Heart right ventricle (tissue), 16 donors: ENCODE data around the gene LDHAL6B. TPM values are rescaled to one million over a fixed set of nuclear protein-coding genes. Genes with fewer than 3 reads are reported as not detected.

Experiments used
- ATAC-seq, 8 donors: fragments of 200-7000 bp; cut with Tn5 transposase; one replicate each; pipeline ENCODE4 v1.9.1; 2020; ENCODE audit warnings: mild to moderate bottlenecking in 8 of 8, moderate library complexity in 8 of 8, moderate number of reproducible peaks in 1 of 8
- DNase-seq, 2 donors: peaks; one replicate each; pipeline ENCODE4 v3.0.0-alpha.2; 2020
- H3K27ac ChIP-seq, 10 donors: fragments of 200-600 bp; sonication (generic) in 2 of 10; one replicate each; pipeline versions ENCODE4 v1.5.0 to v1.8.0; 2020 to 2022; ENCODE audit warnings: mild to moderate bottlenecking in 3 of 10
- H3K27me3 ChIP-seq, 7 donors: fragments of 200-600 bp; one replicate each; pipeline ENCODE4 v1.8.0; 2021 to 2022; ENCODE audit warnings: mild to moderate bottlenecking in 2 of 7
- H3K36me3 ChIP-seq, 9 donors: fragments of 200-600 bp; sonication (generic) in 1 of 9; one replicate each; pipeline versions ENCODE4 v1.5.0 to v1.8.0; 2020 to 2022; ENCODE audit warnings: mild to moderate bottlenecking in 2 of 9
- H3K4me1 ChIP-seq, 9 donors: fragments of 200-600 bp; sonication (generic) in 1 of 9; one replicate each; pipeline versions ENCODE4 v1.5.0 to v1.8.0; 2020 to 2022; ENCODE audit warnings: mild to moderate bottlenecking in 4 of 9
- H3K4me3 ChIP-seq, 10 donors: fragments of 200-600 bp; sonication (generic) in 2 of 10; one replicate each; pipeline versions ENCODE4 v1.5.0 to v1.8.0; 2020 to 2022; ENCODE audit warnings: mild to moderate bottlenecking in 7 of 10, moderate library complexity in 2 of 10
- H3K9me3 ChIP-seq, 11 donors: fragments of 200-600 bp in 10 of 11; sonication (generic) in 2 of 11; one replicate each; pipeline versions ENCODE4 v1.5.0 to v1.8.0; 2013 to 2022; ENCODE audit warnings: mild to moderate bottlenecking in 2 of 11, control low read depth in 1 of 11, moderate library complexity in 1 of 11
- CTCF ChIP-seq, 9 donors: fragments of 200-600 bp; sonication (generic) in 2 of 9; IDR thresholded peaks; one replicate each; pipeline versions ENCODE4 v1.5.0 to v1.8.0; 2021 to 2022; ENCODE audit warnings: antibody characterized with exemption in 9 of 9, mild to moderate bottlenecking in 5 of 9, moderate library complexity in 1 of 9
- WGBS, 2 donors: extraction: QIAGEN DNeasy Blood & Tissue Kit; methylation state at CpG; one replicate each; pipeline ENCODE4 v1.1.7; 2013; ENCODE audit warnings: inconsistent platforms in 1 of 2; 5-methylcytosine and 5-hydroxymethylcytosine counted together
- intact Hi-C, 10 donors: fragments of 100-400 bp; cut with DNase I; formaldehyde crosslinking; loops; one replicate each; pipeline versions ENCODE4 v1.11.1 to v1.14.2; 2022
- long read RNA-seq, 3 donors: library from polyadenylated mRNA; unstranded; transcript quantifications; one replicate each; pipeline ENCODE4 v2.0.0, GENCODE V29; 2020 to 2021
- polyA plus RNA-seq, 2 donors: library from polyadenylated mRNA; stranded (reverse); fragments of 200-250 nt; gene quantifications; one replicate each; pipeline ENCODE4 v1.2.3, GENCODE V29; 2013
- total RNA-seq, 10 donors: library from RNA; stranded (reverse); fragmentation: NEBNext Ultra II Directional in 3 of 10; extraction: Animal tissue kit (Norgen Biotek cat#: 25700) in 3 of 10; gene quantifications; one replicate each; pipeline versions ENCODE4 v1.2.1 to v1.2.4, GENCODE V29; 2021 to 2023
- donor health status: Arrhythmogenic right ventricular cardiomyopathy.
- donor health status: ischemic (EF 13 %, LVEDD 7.1; RV severe dilation, severe dysfunction).
- donor health status: healthy with polysubstance abuse.
- donor health status: DM: no; HTN: yes; CAD: no.
- donor health status: DM: no; HTN: no; CAD: no.
- donor health status: ischemic (EF 25% LVEDD 6.9; RV normal size, moderate dysfunction).
- donor health status: ischemic (EF 25% LVEDD 5.7; RV mildly dilated, moderate dysfunction).
- donor health status: healthy.
- donor health status: DM: yes; HTN: yes; CAD: no.
- donor health status: Ischemic cardiomyopathy.
- donor health status: ischemic (EF 35%, LVEDD 5.7; RV mildly dilated, moderate dysfunction).
- donor health status: nonischemic (EF 11% LVEDD 7.7; RV severe dilation, severe dysfunction).
- donor health status: DM: yes; HTN: yes; CAD: no.
- donor health status: PGD.
- donor health status: ischemic (EF 29% LVEDD 5.4; RV normal size, mild dysfunction).
- donor health status: nonischemic (EF 23%, LVEDD 6.1; RV moderate dilation, normal function).

LDHAL6B gene
- total RNA-seq (not detected), polyA plus RNA-seq (not detected)
- long read RNA-seq, donor 1 = 0 reads
- long read RNA-seq, donor 2 = 0 reads
- long read RNA-seq, donor 3 = 0 reads

DNA sequence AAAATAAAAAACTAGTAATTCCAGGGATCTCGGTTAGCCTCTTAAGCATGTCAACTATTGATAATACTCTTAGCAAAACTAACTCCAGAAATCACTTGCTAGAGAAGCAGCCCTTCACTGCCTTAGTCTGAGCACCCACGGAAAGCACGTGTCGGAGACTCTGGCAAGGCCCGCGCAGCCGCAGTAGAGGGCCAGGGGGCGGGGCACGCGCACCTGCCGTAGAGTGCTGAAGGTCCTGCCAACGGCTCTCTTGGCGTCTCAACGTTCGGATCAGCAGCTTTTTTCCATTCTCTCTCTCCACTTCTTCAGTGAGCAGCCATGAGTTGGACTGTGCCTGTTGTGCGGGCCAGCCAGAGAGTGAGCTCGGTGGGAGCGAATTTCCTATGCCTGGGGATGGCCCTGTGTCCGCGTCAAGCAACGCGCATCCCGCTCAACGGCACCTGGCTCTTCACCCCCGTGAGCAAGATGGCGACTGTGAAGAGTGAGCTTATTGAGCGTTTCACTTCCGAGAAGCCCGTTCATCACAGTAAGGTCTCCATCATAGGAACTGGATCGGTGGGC is at the start of gene LDHAL6B:
LDHAL6B (plus strand) TSS at position 221 of the 561 bp plus-strand sequence; CDS start at position 319, 98 bp downstream.
- no peak within 1 kb of the TSS for H3K4me3 ChIP-seq
- no peaks in the 10 kb centered on the region for H3K4me1 ChIP-seq
- intact Hi-C loops = no loop called here
- TF ChIP-seq CTCF (IDR thresholded peaks at IDR 0.05) = no peak
- DNase-seq = no peak
- H3K27me3 ChIP-seq = no peaks in the 10 kb centered on the region
- ATAC-seq = no peak
- WGBS, 2 donors = 93 to 95% methylated on average over 30 of the region's 30 CpGs
- H3K27ac ChIP-seq = no peak within 1 kb of the TSS
- H3K9me3 ChIP-seq = no peaks in the 10 kb centered on the region
- peaks cover 0 to 100% (median 22%) of the 10 kb centered on the region in 9 donors for H3K36me3 ChIP-seq

DNA sequence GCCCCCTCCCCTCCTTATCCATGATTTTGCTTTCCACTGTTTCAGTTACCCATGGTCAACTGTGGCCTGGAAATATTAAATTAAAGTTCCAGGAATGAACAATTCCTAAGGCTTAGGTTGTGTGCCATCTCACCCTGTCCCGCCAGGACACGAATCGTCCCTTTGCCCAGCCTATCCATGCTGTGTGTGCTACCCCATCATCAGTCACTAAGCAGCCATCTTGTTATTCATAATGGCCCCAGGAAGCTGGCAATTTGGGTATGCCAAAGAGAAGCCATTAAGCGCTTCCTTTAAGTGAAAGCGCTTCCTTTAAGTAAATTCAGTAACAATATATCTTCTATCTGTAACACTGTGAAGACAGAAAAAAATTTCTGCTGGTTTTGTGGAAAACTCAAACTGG is 49.2 kb upstream of the LDHAL6B start:
- Histone ChIP-seq H3K36me3 (peaks cover 0 to 99% (median 33%) of the 10 kb centered on the region in 9 donors), H3K27me3 (no peaks in the 10 kb centered on the region), H3K9me3 (no peaks in the 10 kb centered on the region), H3K4me1 (no peaks in the 10 kb centered on the region), H3K4me3 (no peak overlapping the region), H3K27ac (no peak overlapping the region)
- intact Hi-C loops = loop anchor here in 1 of 10 donors (10.0 kb wide), 1 partner anchor 173 kb away; the partner anchor contains the start of gene RNF111
- 97 to 98% methylated on average over 5 of the region's 5 CpGs for WGBS, 2 donors
- TF ChIP-seq CTCF (IDR thresholded peaks at IDR 0.05) = no peak
- ATAC-seq (no peak), DNase-seq (no peak)

- DNase-seq = no peak
- Histone ChIP-seq H3K4me1 (no peaks in the 10 kb centered on the region), H3K4me3 (no peak overlapping the region), H3K27ac (no peak overlapping the region), H3K36me3 (peaks cover 0 to 99% (median 26%) of the 10 kb centered on the region in 9 donors), H3K9me3 (no peaks in the 10 kb centered on the region), H3K27me3 (no peaks in the 10 kb centered on the region)
- no peak for ATAC-seq
- no peak for TF ChIP-seq CTCF (IDR thresholded peaks at IDR 0.05)
- intact Hi-C loops = loop anchor here in 1 of 10 donors (10.0 kb wide), 1 partner anchor 173 kb away; the partner anchor contains the start of gene RNF111
- 94 to 96% methylated on average over 9 of the region's 9 CpGs for WGBS, 2 donors
Measured at GRCh38 chr15:59157840-59158700, 48.6 kb upstream of the LDHAL6B start.

GRCh38 chr15:59158701-59159034 is 48.0 kb upstream of the LDHAL6B start:
- no peak overlapping the region for H3K4me3 ChIP-seq
- ATAC-seq = no peak
- no peaks in the 10 kb centered on the region for H3K27me3 ChIP-seq
- 94% methylated on average over 7 of the region's 7 CpGs for WGBS, 2 donors
- no peak for TF ChIP-seq CTCF (IDR thresholded peaks at IDR 0.05)
- H3K4me1 ChIP-seq = no peaks in the 10 kb centered on the region
- H3K9me3 ChIP-seq = no peaks in the 10 kb centered on the region
- H3K36me3 ChIP-seq = peaks cover 0 to 97% (median 21%) of the 10 kb centered on the region in 9 donors
- no peak for DNase-seq
- H3K27ac ChIP-seq = no peak overlapping the region
- intact Hi-C loops = loop anchor here in 1 of 10 donors (10.0 kb wide), 1 partner anchor 174 kb away; the partner anchor contains the start of gene RNF111
